Occipital lobe (tissue), 2 donors: ENCODE measurements around the gene DEGS1. TPM values are rescaled to one million over a fixed set of nuclear protein-coding genes. Genes with fewer than 3 reads are reported as not detected.

Source experiments
- DNase-seq: peaks from one replicate; lab custom pipeline; 2025; lab: John Stamatoyannopoulos, UW
- total RNA-seq: library from RNA; depleted of rRNA; stranded (reverse); fragments of >200 nt; gene quantifications from one replicate; pipeline ENCODE4 v1.2.3, GENCODE V29; 2014

The DEGS1 gene
- total RNA-seq, result 67.5 TPM

DNA sequence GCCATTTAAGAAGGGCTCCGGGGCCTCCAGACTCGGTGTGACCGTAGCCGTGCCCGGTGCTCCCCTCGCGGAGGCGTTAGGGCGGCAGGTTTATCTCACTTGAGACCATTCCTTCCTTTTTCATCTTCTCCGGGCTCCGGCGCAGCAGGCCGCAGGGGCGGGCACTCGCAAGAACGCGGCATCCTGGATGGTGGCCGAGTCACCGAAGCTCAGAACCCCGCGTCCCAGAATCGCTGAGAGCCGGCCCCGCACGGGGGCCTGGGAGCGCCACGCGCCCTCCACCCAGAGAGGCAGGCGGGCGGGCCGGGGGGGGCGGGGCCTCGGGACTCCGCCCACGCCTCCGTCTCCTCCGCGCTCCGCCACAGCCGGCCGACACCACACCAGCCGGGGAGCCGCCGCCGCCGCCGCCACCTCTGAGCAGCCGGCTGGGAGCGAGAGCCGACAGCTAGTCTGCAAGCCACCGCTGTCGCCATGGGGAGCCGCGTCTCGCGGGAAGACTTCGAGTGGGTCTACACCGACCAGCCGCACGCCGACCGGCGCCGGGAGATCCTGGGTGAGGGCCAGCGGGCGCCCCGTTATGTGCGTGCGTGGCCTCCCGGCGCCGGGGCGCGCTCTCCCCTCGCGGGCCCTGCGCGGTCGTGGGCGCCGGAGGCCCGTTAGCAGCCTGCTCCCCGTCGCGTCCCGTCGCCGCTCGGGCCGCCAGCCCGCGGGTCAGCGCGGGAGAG is at the start of gene DEGS1:
DEGS1 (plus strand) TSS at position 375 of the 725 bp plus-strand sequence; CDS start at position 472, 97 bp downstream.
- peak; percentile 87 for DNase-seq

DNA sequence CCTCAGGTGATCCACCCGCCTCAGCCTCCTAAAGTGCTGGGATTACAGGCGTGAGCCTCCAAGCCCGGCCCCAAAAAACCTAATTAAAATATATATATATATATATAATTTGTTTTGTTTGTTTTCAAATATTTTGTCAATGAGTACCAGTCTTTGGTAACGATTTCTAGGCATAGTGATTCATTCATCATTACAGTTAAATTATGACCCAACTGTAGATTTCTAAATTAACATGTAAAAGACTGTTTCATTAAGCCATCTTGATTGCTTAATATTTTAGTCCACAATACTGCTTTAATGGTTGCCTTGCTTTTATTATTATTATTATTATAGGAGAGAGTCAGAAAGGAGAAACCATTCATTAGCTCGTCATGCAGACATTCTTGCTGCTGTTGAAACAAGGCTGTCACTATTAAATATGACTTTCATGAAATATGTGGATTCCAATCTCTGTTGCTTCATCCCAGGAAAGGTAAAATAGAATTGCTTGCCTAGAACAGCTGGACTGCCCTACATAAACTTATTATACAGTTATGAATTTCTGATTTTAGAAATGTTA is 49.2 kb upstream of the DEGS1 start:
- DNase-seq, result no peak

DNA sequence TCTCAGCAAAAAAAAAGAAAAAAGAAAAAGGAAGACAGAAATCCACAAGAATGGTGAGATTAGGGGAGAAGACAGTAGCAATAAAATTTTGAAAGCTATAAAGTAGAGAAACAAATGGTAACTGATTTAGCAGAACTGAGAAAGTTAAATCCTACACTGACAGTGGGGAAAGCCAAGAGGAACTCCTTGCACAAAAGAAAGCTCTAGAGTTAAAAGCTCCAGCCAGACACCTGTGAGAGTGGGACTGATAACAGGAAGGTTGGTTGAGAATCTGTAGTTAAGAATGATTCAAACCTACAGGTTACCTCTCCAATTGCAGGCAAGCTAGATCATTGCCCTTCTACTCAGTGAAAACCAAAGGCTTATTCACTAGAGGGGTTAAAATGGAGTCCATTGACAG is 45.5 kb upstream of the DEGS1 start:
- no peak for DNase-seq

DNA sequence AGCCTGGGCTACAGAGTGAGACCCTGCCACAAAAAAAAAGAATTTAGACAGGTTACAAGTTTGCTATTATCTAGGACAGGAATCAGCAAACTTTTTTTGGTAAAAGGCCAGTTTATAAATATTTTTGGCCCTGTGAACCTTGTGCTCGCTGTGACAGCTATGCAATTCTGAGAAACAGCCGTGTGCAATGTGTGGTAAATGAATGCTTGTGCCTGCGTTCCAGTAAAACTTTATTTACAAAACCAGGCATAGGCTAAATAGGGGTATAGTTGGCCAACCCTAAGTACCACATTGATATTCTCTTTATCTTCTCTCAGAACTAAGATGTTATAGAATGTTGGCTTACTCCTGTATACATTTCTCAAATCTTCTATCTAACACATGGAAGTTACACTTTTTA is 44.8 kb upstream of the DEGS1 start:
- DNase-seq, result no peak

DNA sequence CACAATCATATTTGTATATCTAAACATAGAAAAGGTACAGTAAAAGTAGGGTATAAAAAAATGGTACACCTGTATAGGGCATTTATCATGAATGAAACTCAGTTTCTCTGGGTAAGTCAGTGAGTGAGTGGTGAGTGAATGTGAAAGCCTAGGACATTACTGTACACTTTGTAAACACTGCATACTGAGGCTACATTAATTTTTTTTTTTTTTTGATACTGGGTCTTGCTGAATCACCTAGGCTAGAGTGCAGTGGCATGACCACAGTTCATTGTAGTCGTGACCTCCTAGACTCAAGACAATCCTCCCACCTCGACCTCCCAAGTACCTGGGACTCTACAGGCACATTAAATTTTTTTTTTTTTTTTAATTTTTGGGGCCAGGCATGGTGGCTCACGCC is 41.3 kb upstream of the DEGS1 start:
- DNase-seq, result no peak

DNA sequence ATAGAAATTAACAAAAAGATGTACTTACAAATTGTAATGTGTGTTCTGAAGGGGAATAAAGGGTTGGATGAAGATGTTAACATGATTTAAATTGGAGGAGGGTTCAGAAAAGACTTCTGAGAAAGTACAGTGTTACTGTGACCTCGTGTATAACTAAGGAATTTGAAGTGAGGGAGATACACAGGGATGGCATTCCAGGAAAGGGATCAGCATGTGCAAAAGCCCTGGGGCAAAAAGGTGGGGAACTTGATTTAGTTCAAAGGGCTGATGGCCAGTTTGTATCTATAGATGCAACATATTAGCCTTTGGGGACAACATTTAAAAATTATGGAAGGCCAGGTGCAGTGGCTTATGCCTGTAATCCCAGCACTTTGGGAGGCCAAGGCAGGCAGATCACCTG is 33.3 kb upstream of the DEGS1 start:
- no peak for DNase-seq

DNA sequence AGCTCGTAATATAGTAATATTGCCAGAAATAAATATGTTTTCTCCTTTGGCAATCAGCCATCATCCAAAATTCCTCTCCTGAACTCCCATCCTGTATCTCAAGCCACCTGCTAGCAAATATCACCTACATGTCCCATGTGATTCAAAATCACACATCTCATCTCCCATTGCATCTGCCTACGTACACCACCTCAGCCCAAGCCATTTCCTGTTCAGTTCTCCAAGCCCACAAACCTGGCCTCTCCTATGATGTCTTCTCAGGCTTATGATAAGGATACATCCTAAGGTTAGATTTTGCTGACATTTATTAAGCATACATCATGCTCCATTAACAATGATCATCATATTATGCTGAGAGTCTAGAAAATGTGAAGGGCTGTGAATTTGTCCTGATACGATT is 31.9 kb upstream of the DEGS1 start:
- DNase-seq, result no peak

DNA sequence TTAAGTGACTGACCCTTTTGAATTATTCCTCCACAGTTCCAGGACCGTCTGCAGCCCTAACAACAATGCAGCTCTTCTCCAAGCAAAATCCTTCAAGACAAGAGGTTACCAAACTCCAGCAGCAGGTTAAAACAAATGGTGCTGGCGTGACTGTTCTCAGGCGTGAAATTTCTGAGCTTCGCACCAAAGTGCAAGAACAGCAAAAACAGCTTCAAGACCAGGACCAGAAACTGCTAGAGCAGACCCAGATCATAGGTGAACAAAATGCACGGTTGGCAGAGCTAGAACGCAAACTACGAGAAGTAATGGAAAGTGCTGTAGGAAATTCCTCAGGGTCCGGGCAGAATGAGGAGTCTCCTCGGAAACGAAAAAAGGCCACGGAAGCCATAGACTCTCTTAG is 25.7 kb upstream of the DEGS1 start:
- no peak for DNase-seq

DNA sequence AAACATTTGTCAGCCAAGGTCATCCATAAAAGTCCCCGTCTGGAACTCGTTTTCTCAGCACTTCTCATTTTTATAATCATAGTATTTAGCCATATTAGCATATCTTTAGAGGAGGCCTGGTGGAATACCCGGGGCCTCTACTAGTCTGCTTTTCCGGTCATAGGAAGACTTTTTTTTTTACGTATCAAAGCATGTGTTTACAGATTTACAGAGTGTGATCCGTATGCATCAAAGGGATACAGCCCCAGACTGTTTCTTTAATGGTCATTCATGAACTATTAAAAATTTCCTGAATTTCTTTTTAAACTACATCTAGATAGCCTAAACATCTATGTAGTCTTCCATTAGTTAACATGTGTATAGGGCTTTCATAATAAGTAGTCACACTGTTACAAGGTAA is 23.5 kb upstream of the DEGS1 start:
- no peak for DNase-seq

DNA sequence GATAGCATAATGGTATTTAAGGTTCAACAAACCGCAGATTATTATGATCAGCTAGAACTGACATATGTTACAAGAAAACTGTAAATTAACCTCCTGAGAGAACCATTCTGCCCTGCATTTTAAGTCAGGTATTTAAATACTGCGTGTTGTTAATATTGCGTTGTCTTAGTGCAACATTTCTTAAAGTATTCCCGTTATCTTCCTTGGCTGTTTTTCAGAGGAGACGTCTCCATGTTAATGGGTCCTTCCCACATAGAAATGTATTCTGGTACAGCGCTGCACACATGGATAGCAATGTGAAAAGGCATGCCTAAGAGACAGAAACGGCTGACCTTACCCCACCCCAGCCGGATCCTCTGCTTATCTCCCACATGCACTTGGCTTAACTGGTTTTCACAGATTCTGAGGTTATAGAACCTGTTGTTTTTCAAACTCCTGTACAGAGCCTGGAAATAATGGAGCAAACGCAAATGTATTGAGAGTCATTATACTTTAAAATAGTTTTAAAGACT is 22.8 kb upstream of the DEGS1 start:
- no peak for DNase-seq

DNA sequence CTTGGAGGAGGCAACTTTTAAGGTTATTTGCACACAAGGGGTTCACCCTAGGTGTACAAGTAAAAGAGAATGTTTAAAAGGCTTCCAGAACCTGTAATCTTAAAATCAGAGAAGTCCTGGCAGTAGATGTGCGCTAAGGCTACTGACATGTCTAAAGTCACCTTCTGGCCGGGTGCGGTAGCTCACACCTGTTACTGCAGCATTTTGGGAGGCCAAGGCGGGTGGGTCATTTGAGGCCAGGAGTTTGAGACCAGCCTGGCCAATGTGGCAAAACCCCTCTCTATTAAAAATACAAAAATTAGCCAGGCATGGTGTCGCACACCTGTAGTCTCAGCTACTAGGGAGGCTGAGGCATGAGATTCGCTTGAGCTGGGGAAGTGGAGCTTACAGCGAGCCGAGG is 20.3 kb upstream of the DEGS1 start:
- no peak for DNase-seq

DNA sequence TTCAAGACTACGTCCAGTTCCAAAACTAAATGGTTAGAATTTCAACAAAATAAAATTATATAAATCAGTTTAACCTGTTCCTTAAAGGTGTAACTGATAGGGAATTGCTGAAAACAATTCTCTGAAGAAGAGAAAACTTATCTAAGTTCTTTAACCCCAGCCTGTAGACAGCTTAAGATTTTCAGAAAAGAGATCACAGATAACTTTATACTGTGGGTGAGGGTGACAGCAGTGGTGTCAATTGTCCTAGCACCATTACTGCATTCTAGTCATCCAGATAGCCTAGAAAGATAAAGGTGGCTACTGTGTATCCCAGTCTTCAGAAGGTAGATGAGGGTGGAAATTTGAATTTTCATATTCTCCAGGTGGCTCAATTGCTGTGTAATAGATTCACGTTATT is 19.7 kb upstream of the DEGS1 start:
- DNase-seq, result no peak

DNA sequence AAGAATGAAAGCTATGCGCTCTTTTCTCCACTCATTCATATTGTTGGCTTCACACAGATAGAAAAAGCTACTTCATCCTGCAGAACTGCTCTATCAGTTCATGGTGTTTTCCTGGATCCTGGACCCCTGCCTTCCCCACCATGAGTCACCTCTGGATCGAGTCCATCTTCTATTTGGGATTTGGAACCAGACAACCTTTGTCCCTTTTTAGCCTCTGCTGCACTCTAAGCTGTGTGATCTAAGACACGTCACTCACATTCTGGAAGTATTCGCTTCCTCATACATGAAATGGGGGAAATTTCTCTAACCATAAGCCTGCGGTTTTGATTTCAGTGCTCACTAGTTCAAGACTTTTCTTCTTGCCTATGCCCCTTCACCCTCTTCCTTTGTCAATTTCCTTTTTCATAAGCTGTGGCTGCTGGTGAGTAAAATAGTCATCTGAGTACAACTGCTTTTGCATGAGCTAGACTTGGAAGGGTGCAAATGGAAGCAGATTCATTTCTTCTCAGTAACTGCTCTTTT is 14.1 kb upstream of the DEGS1 start:
- DNase-seq, result no peak

DNA sequence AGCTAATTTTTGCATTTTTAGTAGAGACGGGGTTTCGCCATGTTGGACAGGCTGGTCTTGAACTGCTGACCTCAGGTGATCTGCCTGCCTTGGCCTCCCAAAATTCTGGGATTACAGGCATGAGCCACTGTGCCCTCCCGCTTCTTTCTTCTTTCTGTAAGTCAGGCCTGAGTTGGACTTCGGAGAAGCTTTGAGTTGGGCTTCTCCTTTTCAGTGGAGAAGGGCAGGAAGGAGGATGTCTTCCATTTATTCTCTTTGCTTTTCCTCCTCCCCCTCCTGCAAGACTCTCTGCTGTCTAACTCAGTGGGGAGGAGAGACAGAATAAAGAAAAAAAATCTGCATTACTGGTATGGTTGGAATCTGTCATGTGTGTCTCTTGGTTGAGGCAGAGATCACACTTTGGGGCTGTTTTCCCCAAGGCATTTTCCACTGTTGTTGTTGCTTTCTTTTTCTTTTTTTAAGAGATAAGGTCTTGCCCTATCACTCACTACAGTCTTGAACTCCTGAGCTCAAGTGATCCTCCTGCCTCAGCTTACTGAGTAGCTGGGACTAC is 13.2 kb upstream of the DEGS1 start:
- DNase-seq, result no peak

DNA sequence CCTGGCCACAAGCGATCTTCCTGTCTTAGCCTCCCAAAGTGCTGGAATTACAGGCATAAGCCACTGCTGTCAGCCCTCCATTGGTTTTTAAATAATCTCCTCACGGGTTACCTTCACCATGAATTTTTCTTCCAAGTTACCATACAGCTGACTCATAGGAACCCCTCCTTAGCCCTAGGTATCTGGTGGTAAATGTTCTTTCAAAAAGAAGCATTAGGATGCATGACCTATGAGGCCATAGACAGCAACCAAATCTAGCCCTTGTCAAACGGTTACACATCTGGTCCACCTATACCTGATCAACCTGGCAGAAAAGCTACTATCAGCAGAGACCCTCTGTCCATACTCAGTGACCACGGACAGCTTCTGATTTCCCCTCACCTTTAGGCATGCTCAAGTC is 12.7 kb upstream of the DEGS1 start:
- DNase-seq, result no peak

DNA sequence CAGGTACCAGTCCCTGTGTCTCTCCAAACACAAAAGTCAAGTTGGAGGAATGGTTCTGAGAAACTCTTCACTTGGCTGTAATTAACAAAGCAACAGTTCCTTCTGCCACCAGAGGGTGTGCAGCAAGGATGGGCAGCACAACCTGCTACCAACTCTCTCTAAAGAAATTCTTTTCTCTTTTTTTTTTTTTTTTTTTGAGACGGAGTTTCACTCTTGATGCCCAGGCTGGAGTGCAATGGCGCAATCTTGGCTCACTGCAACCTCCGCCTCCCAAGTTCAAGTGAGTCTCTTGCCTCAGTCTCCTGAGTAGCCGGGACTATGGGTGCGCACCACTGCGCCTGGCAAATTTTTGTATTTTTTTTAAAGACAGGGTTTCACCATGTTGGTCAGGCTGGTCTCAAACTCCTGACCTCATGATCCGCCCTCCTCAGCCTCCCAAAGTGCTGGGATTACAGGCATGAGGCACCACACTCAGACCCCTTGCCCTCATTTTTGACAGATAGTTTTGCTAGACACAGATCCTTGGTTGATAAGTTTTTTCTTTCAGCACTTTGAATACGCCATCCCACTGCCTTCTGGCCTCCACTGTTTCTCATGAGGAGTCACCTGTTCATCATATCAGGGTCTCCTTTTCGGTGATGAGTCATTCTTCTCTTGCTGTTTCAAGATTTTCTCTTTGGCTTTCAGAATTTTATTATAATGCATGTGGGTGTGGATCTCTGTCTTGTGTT is 12.1 kb upstream of the DEGS1 start:
- no peak for DNase-seq

DNA sequence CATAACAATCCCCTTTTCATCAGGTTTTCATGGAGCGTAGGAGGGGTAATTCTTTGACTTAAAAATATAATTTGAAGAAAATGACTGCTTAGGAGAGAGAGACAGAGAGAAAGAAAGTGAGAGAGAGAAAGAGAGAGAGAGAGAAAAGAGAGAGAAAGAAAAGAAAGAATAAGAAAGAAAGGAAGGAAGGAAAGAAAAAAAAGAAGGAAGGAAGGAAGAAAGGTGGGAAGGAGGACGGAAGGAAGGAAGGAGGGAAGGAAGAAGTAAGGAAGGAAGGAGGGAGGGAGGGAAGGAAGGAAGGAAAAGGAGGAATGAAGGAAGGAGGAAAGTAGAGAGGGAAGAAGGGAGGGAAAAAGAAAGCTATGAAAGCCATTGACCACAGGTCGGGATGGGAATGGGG is 10.8 kb upstream of the DEGS1 start:
- DNase-seq, result no peak

DNA sequence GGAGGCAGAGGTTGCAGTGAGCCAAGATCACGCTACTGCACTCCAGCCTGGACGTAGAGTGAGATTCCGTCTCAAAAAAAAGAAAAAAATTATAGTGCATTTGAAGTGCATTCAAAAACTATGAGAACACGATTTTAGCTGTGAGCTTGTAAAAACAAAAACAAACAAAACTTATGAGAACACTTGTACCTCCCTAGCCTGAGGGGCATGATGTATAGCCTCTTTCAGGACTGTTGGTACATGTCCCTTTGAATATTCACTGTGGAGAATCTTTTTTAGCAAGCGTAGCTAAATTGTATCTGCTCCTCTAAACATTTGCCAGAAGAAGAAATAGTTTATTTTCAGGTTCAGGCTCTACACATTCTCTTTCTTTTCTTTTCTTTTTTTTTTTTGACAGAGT is 9.5 kb upstream of the DEGS1 start:
- DNase-seq, result no peak

DNA sequence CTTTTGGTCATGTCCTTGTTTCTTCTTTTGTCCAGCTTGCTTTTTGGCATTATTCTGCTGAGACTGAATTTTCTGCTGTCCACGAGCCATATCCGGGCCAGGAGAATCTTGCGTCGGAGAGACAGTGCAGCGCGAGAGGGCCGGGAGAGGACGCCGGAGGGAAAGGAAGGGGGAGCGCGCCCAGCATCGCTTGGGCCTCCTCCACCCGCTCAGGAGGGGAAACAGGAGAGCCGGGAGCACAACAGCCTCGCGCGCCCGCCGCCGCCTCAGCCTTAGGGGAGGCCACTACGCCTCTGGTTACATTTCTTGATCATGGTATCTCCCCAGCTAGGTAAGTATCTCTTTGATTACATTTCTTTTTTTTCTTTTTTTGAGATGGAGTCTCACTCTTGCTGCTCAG is 7.4 kb upstream of the DEGS1 start:
- DNase-seq, result no peak

DNA sequence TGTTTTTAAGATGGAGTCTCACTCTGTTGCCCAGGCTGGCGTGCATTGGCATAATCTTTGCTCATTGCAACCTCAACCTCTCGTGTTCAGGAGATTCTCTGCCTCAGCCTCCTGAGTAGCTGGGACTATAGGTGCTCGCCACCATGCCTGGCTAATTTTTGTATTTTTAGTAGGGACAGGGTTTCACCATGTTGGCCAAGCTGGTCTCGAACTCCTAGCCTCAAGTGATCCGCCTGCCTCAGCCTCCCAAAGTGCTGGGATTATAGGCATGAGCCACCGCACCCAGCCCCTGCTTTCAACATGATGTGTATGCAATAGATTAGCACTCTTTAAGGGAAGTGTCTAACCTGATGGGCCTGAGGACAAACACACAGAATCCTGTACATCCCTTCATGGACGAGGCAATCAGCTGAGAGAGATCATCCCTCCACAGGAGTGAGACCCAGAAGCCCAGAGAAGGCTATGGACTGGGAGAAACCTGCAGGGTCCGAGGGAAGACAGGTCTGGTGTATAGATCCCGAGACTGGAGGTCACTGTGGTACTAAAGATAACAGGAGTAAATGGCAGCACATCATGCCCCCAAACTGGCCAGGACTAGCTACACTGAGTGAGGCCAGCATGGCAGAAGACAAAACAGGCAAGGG is 5.6 kb upstream of the DEGS1 start:
- DNase-seq, result no peak

DNA sequence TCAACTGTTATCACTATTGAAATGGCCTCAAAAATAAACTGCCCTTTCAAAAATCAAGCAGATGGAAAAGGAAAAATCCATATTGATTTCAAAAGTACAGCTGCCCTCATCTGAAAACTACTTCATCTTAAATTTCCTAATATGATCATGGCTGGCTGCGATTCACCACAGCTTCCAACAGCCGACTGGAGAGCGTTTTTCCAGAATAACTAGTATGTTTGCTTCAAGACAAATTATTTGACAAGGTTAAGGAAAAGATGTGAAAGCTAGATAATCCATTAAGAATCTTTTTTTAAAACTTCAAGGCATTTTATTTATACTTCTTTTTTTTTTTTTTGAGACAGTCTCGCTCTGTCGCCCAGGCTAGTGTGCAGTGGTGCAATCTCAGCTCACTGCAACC is 4.1 kb upstream of the DEGS1 start:
- DNase-seq, result no peak
